Measurements from ENCODE around the gene SLC35G2.
"Not testable (repeated sequence)": the region's sequence is repeated elsewhere in the genome, so short reads cannot be mapped to it uniquely, and the experiment has no call there.

Gene SLC35G2

GRCh38 chr3:136885357-136886213 is 66.7 kb downstream of the SLC35G2 start:
- no peak for DNase-seq (ENCODE audit: low read depth)

- no peak for DNase-seq (ENCODE audit: low read depth)
Observed at GRCh38 chr3:136889947-136890346, 71.0 kb downstream of the SLC35G2 start.

- no peak for DNase-seq (ENCODE audit: low read depth)
Observed at GRCh38 chr3:136891934-136892855, 73.3 kb downstream of the SLC35G2 start.

GRCh38 chr3:136893848-136894443 is 75.0 kb downstream of the SLC35G2 start:
- no peak for DNase-seq (ENCODE audit: low read depth)

- not testable (repeated sequence) for DNase-seq (ENCODE audit: low read depth)
Observed at GRCh38 chr3:136897171-136897570, 78.2 kb downstream of the SLC35G2 start.

GRCh38 chr3:136898549-136898948 is 79.6 kb downstream of the SLC35G2 start:
- no peak for DNase-seq (ENCODE audit: low read depth)

GRCh38 chr3:136898954-136899353 is 80.0 kb downstream of the SLC35G2 start:
- DNase-seq (ENCODE audit: low read depth), result no peak

GRCh38 chr3:136899622-136900158 is 80.8 kb downstream of the SLC35G2 start:
- no peak for DNase-seq (ENCODE audit: low read depth)

GRCh38 chr3:136900694-136901093 is 81.8 kb downstream of the SLC35G2 start:
- not testable (repeated sequence) for DNase-seq (ENCODE audit: low read depth)

GRCh38 chr3:136901391-136901790 is 82.5 kb downstream of the SLC35G2 start:
- no peak for DNase-seq (ENCODE audit: low read depth)

GRCh38 chr3:136902530-136902929 is 83.6 kb downstream of the SLC35G2 start:
- DNase-seq (ENCODE audit: low read depth), result not testable (repeated sequence)

- no peak for DNase-seq (ENCODE audit: low read depth)
Observed at GRCh38 chr3:136903899-136904298, 85.0 kb downstream of the SLC35G2 start.

- DNase-seq (ENCODE audit: low read depth), result no peak
Observed at GRCh38 chr3:136904746-136905145, 85.8 kb downstream of the SLC35G2 start.
